HG03039 (cell line): ENCODE measurements around the gene EMX1.

ENCODE experiments used
- ATAC-seq: cut with Tn5 transposase; IDR thresholded peaks from one replicate; pipeline ENCODE4 v1.9.1; 2021; ENCODE audit warnings: mild to moderate bottlenecking, moderate library complexity; ENCODE audit not compliant: unreplicated experiment

The EMX1 gene

GRCh38 chr2:72917138-72917876 lies at the start of gene EMX1:
Gene EMX1, plus strand, starts transcription at chr2:72917519. Its CDS starts 334 bp downstream, at chr2:72917853.
- peak; percentile 42 for ATAC-seq

GRCh38 chr2:72871060-72871459 lies 46.3 kb upstream of the EMX1 start:
- ATAC-seq = no peak

- ATAC-seq = no peak
Observed at GRCh38 chr2:72871880-72872279, 45.4 kb upstream of the EMX1 start.

- no peak for ATAC-seq
Observed at GRCh38 chr2:72883356-72883962, 33.9 kb upstream of the EMX1 start.

- ATAC-seq = no peak
Observed at GRCh38 chr2:72886505-72887031, 30.8 kb upstream of the EMX1 start.

GRCh38 chr2:72887032-72887739 lies 30.1 kb upstream of the EMX1 start, which contains the start of gene SPR:
Gene SPR, plus strand, starts transcription at chr2:72887408. Its CDS starts 25 bp downstream, at chr2:72887433.
- ATAC-seq = peak; percentile 91

GRCh38 chr2:72887740-72888437 lies 29.4 kb upstream of the EMX1 start:
- peak; percentile 46 for ATAC-seq

GRCh38 chr2:72888438-72889202 lies 28.7 kb upstream of the EMX1 start:
- no peak for ATAC-seq

- no peak for ATAC-seq
Observed at GRCh38 chr2:72889991-72890390, 27.3 kb upstream of the EMX1 start.

GRCh38 chr2:72891091-72891818 lies 26.1 kb upstream of the EMX1 start:
- no peak for ATAC-seq

GRCh38 chr2:72892506-72893173 lies 24.7 kb upstream of the EMX1 start:
- ATAC-seq = peak; percentile 59

GRCh38 chr2:72893594-72894319 lies 23.6 kb upstream of the EMX1 start:
- ATAC-seq = peak; percentile 51

- no peak for ATAC-seq
Observed at GRCh38 chr2:72894514-72894913, 22.8 kb upstream of the EMX1 start.

GRCh38 chr2:72895154-72895553 lies 22.2 kb upstream of the EMX1 start:
- no peak for ATAC-seq

- ATAC-seq = no peak
Observed at GRCh38 chr2:72895759-72896281, 21.5 kb upstream of the EMX1 start.

GRCh38 chr2:72896446-72896845 lies 20.9 kb upstream of the EMX1 start:
- no peak for ATAC-seq

- ATAC-seq = no peak
Observed at GRCh38 chr2:72897785-72898584, 19.3 kb upstream of the EMX1 start.
